ENCODE measurements around the gene CDKL1.

The CDKL1 gene

DNA sequence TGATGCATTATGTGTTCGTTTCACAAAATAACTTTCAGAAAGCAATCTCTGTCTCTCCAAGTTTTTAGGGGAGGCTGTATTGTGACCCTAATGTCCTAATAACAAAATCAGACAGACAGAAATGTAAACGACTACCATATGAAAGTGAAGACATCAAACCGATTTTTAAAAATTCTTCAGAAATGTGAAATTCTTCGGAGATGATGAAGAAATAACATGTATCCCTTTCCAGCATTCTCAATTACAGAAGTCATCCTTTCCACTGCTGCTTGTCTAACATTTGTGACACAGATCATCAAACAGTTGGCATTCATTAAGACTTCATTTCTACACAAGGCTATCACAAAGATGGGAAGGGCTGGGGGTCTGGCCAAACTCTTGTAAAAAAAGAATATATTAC, 43.6 kb downstream of the CDKL1 start:
- no peak for TF ChIP-seq MYC (IDR thresholded peaks at IDR 0.05; ENCODE audit: low read depth, low read length)
- no peak overlapping the region for H3K4me3 ChIP-seq (ENCODE audit: low read depth, low read length)
- no peak for DNase-seq (ENCODE audit: low read depth)

DNA sequence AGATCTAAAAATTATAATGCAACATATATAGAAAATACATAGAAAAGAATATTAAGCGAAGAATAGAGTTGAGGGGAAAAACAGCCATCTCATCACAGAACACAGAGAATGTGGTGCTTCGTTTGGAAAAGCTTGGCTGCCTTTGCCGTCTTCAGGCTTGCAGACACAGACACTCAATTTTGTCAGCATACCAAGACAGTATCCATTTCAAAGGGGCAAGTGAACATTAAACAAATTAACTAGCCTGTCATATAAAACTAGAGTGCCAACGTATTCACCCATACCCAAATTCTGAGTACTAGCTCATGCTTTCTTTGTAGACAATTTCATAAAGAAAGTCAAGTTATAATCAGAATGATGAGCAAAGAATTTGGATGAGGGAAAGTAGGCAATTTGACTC, 44.1 kb downstream of the CDKL1 start:
- H3K4me3 ChIP-seq (ENCODE audit: low read depth, low read length): no peak overlapping the region
- no peak for DNase-seq (ENCODE audit: low read depth)
- TF ChIP-seq MYC (IDR thresholded peaks at IDR 0.05; ENCODE audit: low read depth, low read length) (no peak), POLR2A (IDR thresholded peaks at IDR 0.05; ENCODE audit: extremely low read depth, insufficient read length) (no peak)
- TF ChIP-seq, protein P1, sequence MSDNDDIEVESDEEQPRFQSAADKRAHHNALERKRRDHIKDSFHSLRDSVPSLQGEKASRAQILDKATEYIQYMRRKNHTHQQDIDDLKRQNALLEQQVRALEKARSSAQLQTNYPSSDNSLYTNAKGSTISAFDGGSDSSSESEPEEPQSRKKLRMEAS (IDR thresholded peaks at IDR 0.05; ENCODE audit: low read depth, low read length): no peak
- TF ChIP-seq, protein P2, sequence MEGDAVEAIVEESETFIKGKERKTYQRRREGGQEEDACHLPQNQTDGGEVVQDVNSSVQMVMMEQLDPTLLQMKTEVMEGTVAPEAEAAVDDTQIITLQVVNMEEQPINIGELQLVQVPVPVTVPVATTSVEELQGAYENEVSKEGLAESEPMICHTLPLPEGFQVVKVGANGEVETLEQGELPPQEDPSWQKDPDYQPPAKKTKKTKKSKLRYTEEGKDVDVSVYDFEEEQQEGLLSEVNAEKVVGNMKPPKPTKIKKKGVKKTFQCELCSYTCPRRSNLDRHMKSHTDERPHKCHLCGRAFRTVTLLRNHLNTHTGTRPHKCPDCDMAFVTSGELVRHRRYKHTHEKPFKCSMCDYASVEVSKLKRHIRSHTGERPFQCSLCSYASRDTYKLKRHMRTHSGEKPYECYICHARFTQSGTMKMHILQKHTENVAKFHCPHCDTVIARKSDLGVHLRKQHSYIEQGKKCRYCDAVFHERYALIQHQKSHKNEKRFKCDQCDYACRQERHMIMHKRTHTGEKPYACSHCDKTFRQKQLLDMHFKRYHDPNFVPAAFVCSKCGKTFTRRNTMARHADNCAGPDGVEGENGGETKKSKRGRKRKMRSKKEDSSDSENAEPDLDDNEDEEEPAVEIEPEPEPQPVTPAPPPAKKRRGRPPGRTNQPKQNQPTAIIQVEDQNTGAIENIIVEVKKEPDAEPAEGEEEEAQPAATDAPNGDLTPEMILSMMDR (IDR thresholded peaks at IDR 0.05; ENCODE audit: low read depth, low read length): no peak

DNA sequence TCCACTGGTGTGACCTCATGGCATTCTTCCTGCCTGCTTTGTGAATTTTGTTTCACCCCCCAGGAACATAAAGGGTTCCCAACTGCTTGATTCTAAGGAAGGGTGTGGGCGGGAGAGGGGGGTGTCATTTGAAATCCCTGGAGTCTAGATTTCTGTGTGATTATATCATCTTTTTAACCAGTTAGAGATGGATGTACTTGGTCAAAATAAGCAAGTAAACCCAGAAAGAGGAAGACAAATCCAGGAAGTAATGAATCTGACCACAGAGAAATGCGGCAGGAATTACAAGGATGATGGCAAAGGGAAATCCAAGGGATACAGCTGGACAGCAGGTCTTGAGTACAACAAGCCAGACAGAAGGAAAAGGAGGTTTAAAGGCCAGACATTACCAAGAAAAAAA, 45.7 kb downstream of the CDKL1 start:
- TF ChIP-seq MYC (IDR thresholded peaks at IDR 0.05; ENCODE audit: low read depth, low read length): no peak
- TF ChIP-seq, protein P1 (IDR thresholded peaks at IDR 0.05; ENCODE audit: low read depth, low read length): no peak
- TF ChIP-seq, protein P2 (IDR thresholded peaks at IDR 0.05; ENCODE audit: low read depth, low read length): no peak
- TF ChIP-seq POLR2A (IDR thresholded peaks at IDR 0.05; ENCODE audit: extremely low read depth, insufficient read length): no peak
- H3K4me3 ChIP-seq (ENCODE audit: low read depth, low read length): no peak overlapping the region
- DNase-seq (ENCODE audit: low read depth): peak; percentile 14

DNA sequence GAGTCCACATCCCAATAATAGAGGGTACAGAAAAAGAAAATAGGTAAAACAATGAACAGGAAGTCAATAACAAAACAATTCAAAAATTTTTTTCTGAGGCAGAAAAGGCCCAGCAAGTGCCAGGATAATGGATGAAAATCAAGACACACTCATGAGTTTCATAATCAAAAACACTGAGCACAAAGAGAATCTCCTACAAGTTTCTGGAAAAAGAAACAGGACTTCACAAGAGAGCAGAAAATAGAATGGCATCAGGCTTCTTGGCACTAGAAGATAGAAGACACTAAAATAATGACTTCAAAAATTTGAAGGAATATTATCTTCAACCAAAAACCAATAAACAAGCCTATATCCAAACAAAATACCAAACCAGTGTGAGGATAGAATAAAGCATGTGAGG, 47.7 kb downstream of the CDKL1 start:
- no peak for DNase-seq (ENCODE audit: low read depth)
- H3K4me3 ChIP-seq (ENCODE audit: low read depth, low read length): no peak overlapping the region
- no peak for TF ChIP-seq MYC (IDR thresholded peaks at IDR 0.05; ENCODE audit: low read depth, low read length)
- TF ChIP-seq, protein P2 (IDR thresholded peaks at IDR 0.05; ENCODE audit: low read depth, low read length): no peak
- no peak for TF ChIP-seq POLR2A (IDR thresholded peaks at IDR 0.05; ENCODE audit: extremely low read depth, insufficient read length)
- TF ChIP-seq, protein P1 (IDR thresholded peaks at IDR 0.05; ENCODE audit: low read depth, low read length): no peak

DNA sequence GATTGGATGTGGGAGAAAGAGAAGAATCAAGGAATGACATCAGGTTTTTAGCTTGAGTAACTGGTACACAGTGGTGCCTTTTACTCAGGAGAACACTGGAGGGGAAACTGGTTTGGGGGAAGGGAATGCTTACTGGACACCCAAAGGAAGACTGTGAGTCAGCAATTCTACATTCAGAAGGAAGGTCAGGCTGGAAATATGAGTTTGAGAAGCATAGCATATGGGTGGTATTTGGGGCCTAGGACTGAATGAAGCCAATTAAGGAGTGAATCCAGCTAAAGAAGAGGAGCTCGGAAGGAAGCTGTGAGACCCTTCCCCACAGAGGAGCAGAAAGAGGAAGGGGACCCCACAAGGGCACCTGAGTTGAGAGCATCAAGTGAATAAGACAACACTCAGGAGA, 49.2 kb downstream of the CDKL1 start:
- TF ChIP-seq POLR2A (IDR thresholded peaks at IDR 0.05; ENCODE audit: extremely low read depth, insufficient read length) (no peak), MYC (IDR thresholded peaks at IDR 0.05; ENCODE audit: low read depth, low read length) (no peak)
- TF ChIP-seq, protein P2 (IDR thresholded peaks at IDR 0.05; ENCODE audit: low read depth, low read length): no peak
- TF ChIP-seq, protein P1 (IDR thresholded peaks at IDR 0.05; ENCODE audit: low read depth, low read length): no peak
- peak; percentile 26 for DNase-seq (ENCODE audit: low read depth)
- no peak overlapping the region for H3K4me3 ChIP-seq (ENCODE audit: low read depth, low read length)

DNA sequence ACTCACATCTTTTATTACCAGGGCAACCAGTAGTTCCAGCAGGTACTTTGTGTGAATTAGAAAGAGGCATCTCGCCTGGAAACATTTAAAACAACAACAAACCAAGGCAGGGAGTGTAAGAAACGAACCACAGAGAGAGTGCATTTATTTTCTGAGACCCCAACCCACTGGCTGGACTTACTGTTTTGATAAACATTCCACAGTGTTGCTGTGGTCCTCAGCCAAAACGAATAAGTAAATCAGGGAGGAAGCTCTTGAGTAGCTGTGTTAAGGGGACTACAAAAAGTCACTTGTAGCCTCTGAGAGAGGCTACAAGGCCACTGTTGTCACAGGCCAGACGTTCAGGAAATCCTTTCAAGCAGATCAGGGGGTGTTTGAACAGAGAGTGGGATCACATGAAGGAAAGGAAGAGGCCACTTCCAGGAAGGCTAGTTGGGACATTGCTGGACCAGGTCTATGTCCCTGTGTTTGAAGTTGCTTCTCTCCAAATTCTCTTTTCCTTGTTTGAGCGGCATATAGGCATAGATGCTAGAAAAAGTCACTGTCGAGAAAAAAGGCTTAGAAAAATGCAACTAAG, 50.7 kb downstream of the CDKL1 start:
- TF ChIP-seq POLR2A (IDR thresholded peaks at IDR 0.05; ENCODE audit: extremely low read depth, insufficient read length) (no peak), MYC (IDR thresholded peaks at IDR 0.05; ENCODE audit: low read depth, low read length) (no peak)
- TF ChIP-seq, protein P1 (IDR thresholded peaks at IDR 0.05; ENCODE audit: low read depth, low read length): no peak
- TF ChIP-seq, protein P2 (IDR thresholded peaks at IDR 0.05; ENCODE audit: low read depth, low read length): no peak
- no peak for DNase-seq (ENCODE audit: low read depth)
- no peak overlapping the region for H3K4me3 ChIP-seq (ENCODE audit: low read depth, low read length)

Data from NB4 (cell line).